Measurements from ENCODE around the gene CHST8.
"Not testable (repeated sequence)": the region's sequence is repeated elsewhere in the genome, so short reads cannot be mapped to it uniquely, and the experiment has no call there.

The CHST8 gene

DNA sequence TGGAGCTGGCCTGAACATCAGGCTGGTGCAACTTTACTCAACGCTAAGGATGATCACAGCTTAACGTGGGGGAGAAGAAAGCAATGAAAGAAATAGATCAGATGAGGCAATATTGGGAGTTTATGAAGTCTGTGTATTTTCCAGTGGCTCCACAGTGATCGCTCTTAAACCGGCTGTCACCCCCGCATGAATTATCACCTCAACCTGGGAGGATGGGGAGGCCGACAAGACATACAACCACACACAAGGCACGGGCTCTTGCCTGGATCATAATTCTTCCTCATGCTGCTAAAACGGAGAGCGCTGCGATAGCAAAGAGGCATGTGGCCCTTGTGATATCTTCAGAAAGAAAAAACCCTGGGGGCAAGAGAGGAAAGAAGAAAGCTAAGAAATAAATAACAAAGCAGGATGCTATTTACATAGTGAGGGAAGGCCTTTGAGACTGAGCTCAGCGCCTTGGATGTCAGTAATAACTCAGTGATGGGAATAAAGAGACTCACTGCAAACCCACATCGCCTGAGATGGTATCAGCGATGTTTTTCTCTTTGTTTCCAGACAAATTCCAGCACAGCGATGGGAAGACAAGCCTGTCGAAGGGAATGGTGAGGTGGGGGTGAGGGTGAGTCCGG, 19.1 kb upstream of the CHST8 start:
- Histone ChIP-seq H3K27me3 (replicated peaks) (no peaks in the 10 kb centered on the region), H3K36me3 (replicated peaks) (no peaks in the 10 kb centered on the region), H3K4me3 (ENCODE audit: low read depth, low read length) (no peak overlapping the region), H3K27ac (no peak overlapping the region)
- no peak for DNase-seq
- TF ChIP-seq, protein P1, sequence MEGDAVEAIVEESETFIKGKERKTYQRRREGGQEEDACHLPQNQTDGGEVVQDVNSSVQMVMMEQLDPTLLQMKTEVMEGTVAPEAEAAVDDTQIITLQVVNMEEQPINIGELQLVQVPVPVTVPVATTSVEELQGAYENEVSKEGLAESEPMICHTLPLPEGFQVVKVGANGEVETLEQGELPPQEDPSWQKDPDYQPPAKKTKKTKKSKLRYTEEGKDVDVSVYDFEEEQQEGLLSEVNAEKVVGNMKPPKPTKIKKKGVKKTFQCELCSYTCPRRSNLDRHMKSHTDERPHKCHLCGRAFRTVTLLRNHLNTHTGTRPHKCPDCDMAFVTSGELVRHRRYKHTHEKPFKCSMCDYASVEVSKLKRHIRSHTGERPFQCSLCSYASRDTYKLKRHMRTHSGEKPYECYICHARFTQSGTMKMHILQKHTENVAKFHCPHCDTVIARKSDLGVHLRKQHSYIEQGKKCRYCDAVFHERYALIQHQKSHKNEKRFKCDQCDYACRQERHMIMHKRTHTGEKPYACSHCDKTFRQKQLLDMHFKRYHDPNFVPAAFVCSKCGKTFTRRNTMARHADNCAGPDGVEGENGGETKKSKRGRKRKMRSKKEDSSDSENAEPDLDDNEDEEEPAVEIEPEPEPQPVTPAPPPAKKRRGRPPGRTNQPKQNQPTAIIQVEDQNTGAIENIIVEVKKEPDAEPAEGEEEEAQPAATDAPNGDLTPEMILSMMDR (IDR thresholded peaks at IDR 0.05; ENCODE audit: low read depth, low read length, missing control alignments), result no peak
- in situ Hi-C loops (cut with HindIII; ENCODE audit: low pct_ligation_motif_present, low sequenced_read_pairs), result no loop called here

DNA sequence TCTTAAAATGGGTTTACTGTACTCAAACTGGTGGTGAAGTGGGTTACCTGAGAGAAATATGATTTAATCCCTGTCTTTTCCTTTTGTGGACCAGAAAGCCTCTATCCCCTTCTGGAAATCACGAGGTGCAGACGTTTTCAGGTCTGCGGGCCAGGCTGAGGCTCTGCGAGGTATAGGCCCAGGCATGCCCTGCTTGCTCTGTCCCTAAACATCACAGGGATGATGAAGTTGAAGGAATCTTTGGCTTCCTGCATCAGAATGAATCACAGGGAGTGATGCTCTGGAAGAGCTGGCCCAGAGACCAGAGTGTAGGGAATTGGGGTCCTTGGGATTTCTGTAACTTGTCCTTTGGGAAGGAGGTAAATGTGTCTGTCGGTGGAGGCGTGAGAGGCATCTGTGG, 18.4 kb upstream of the CHST8 start:
- TF ChIP-seq, protein P1 (IDR thresholded peaks at IDR 0.05; ENCODE audit: low read depth, low read length, missing control alignments), result no peak
- Histone ChIP-seq H3K4me3 (ENCODE audit: low read depth, low read length) (no peak overlapping the region), H3K36me3 (replicated peaks) (no peaks in the 10 kb centered on the region), H3K27ac (no peak overlapping the region), H3K27me3 (replicated peaks) (no peaks in the 10 kb centered on the region)
- no peak for DNase-seq
- in situ Hi-C loops (cut with HindIII; ENCODE audit: low pct_ligation_motif_present, low sequenced_read_pairs), result no loop called here

DNA sequence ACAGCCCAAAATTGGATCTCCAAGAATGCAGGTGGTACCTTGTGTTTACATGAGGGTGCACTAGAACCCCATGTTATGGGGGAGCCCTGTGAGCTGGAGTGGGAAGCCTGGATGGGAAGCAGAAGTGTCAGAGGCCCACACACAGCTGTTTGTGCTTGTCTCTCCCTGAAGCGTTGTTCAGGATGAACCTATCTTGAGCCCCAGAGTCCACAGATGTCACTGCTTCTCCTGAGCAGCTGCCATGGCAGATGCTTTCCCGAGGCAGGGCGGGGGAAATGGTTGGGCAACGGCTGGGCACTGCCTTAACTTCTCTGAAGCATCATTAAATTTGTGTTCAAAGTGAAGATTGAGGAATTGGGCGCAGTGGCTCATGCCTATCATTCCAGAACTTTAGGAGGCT, 17.1 kb upstream of the CHST8 start:
- Histone ChIP-seq H3K36me3 (replicated peaks) (no peaks in the 10 kb centered on the region), H3K27ac (no peak overlapping the region), H3K27me3 (replicated peaks) (no peaks in the 10 kb centered on the region), H3K4me3 (ENCODE audit: low read depth, low read length) (no peak overlapping the region)
- in situ Hi-C loops (cut with HindIII; ENCODE audit: low pct_ligation_motif_present, low sequenced_read_pairs), result no loop called here
- DNase-seq, result no peak
- TF ChIP-seq, protein P1 (IDR thresholded peaks at IDR 0.05; ENCODE audit: low read depth, low read length, missing control alignments), result no peak

DNA sequence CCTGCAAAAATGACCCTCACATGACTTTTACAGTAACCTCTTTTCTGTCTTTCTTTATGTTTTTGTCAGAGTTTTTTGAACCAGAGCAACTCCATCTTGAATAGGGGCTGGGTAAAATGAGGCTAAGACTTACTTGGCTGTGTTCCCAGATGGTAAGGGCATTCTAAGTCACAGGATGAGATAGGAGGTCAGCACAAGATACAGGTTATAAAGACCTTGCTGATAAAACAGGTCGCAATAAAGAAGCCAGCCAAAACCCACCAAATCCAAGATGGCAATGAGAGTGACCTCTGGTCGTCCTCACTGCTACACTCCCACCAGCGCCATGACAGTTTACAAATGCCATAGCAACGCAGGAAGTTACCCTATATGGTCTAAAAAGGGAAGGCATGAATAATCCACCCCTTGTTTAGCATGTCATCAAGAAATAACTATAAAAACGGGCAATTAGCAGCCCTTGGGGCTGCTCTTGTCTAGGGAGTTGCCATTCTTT, 15.9 kb upstream of the CHST8 start:
- in situ Hi-C loops (cut with HindIII; ENCODE audit: low pct_ligation_motif_present, low sequenced_read_pairs); H3K27me3 ChIP-seq (replicated peaks); DNase-seq; H3K27ac ChIP-seq; H3K36me3 ChIP-seq (replicated peaks); H3K4me3 ChIP-seq (ENCODE audit: low read depth, low read length): not testable (repeated sequence)

- no peak for DNase-seq
- H3K27ac ChIP-seq, result no peak overlapping the region
- no peaks in the 10 kb centered on the region for H3K36me3 ChIP-seq (replicated peaks)
- TF ChIP-seq, protein P1 (IDR thresholded peaks at IDR 0.05; ENCODE audit: low read depth, low read length, missing control alignments), result no peak
- no peaks in the 10 kb centered on the region for H3K27me3 ChIP-seq (replicated peaks)
- in situ Hi-C loops (cut with HindIII; ENCODE audit: low pct_ligation_motif_present, low sequenced_read_pairs), result no loop called here
- H3K4me3 ChIP-seq (ENCODE audit: low read depth, low read length), result no peak overlapping the region
Measured at GRCh38 chr19:33606556-33606955, 15.2 kb upstream of the CHST8 start.

DNA sequence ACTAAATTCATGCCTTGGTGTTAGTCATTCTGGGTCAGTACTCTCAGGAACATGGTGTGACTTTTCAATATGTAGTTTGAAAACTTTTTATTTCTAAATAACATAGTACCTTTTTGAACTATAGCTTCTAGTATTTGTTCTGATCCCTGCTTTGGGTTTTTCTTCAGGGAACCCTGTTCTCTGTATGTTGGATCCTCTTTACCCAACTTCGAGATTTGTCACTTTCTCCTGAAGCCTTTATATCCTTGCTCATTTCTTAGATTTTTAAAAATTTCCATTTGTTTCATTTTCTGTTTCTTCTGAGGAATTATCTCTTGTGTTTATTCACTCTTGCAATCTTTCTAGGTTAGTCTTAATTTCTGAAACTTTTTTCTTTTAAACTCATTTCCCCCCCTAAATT, 12.4 kb upstream of the CHST8 start:
- no peaks in the 10 kb centered on the region for H3K36me3 ChIP-seq (replicated peaks)
- TF ChIP-seq, protein P1 (IDR thresholded peaks at IDR 0.05; ENCODE audit: low read depth, low read length, missing control alignments), result no peak
- DNase-seq, result no peak
- in situ Hi-C loops (cut with HindIII; ENCODE audit: low pct_ligation_motif_present, low sequenced_read_pairs), result no loop called here
- H3K27me3 ChIP-seq (replicated peaks), result no peaks in the 10 kb centered on the region
- H3K27ac ChIP-seq, result no peak overlapping the region
- H3K4me3 ChIP-seq (ENCODE audit: low read depth, low read length), result no peak overlapping the region
